Mesendoderm (in vitro differentiated cells): Measurements from ENCODE around the gene EEA1.

Source experiments
- DNase-seq: peaks from one replicate; pipeline ENCODE4 v3.0.0; 2013
- H2AK5ac ChIP-seq: 2 replicates; pipeline ENCODE4 v1.6.1; 2013; ENCODE audit warnings: low read length, inconsistent platforms
- H2BK120ac ChIP-seq: 2 replicates; pipeline ENCODE4 v1.6.1; 2013; ENCODE audit warnings: low read depth, mild to moderate bottlenecking, low read length, moderate library complexity, mixed read lengths
- H2BK15ac ChIP-seq: replicated peaks from 2 replicates; pipeline ENCODE4 v1.6.1; 2013; ENCODE audit warnings: low read depth, mild to moderate bottlenecking, moderate library complexity
- H2BK5ac ChIP-seq: 2 replicates; pipeline ENCODE4 v1.6.1; 2013; ENCODE audit warnings: low read length, inconsistent platforms
- H3K18ac ChIP-seq: 2 replicates; pipeline ENCODE4 v1.6.1; 2013; ENCODE audit warnings: mild to moderate bottlenecking, low read length, mixed read lengths
- H3K23ac ChIP-seq: one replicate; pipeline ENCODE4 v1.6.1; 2013; ENCODE audit warnings: low read length
- H3K27ac ChIP-seq: 2 replicates; pipeline ENCODE4 v1.5.1; 2013; ENCODE audit warnings: low read depth, mild to moderate bottlenecking, inconsistent platforms, low read length, moderate library complexity
- H3K27me3 ChIP-seq: 2 replicates; pipeline ENCODE4 v1.6.1; 2013; ENCODE audit warnings: low read length, control low read depth, mild to moderate bottlenecking, inconsistent platforms; ENCODE audit not compliant: insufficient read depth, poor library complexity
- H3K36me3 ChIP-seq: 2 replicates; pipeline ENCODE4 v1.6.1; 2013; ENCODE audit warnings: low read length, inconsistent platforms; ENCODE audit not compliant: control insufficient read depth, insufficient read depth
- H3K4ac ChIP-seq: one replicate; pipeline ENCODE4 v1.6.1; 2013; ENCODE audit warnings: low read depth, mild to moderate bottlenecking, low read length, moderate library complexity
- H3K4me1 ChIP-seq: 2 replicates; pipeline ENCODE4 v1.6.1; 2013; ENCODE audit warnings: low read depth, low read length, inconsistent platforms; ENCODE audit not compliant: control insufficient read depth
- H3K4me2 ChIP-seq: 2 replicates; pipeline ENCODE4 v1.6.1; 2013; ENCODE audit warnings: low read length
- H3K4me3 ChIP-seq: 2 replicates; pipeline ENCODE4 v1.5.1; 2013; ENCODE audit warnings: mild to moderate bottlenecking, low read length
- H3K56ac ChIP-seq: one replicate; pipeline ENCODE4 v1.6.1; 2013; ENCODE audit warnings: low read length
- H3K79me1 ChIP-seq: 2 replicates; pipeline ENCODE4 v1.6.1; 2013; ENCODE audit warnings: low read length, inconsistent platforms
- H3K79me2 ChIP-seq: 2 replicates; pipeline ENCODE4 v1.6.1; 2013; ENCODE audit warnings: mild to moderate bottlenecking, low read length; ENCODE audit not compliant: control insufficient read depth, insufficient read depth
- H3K9ac ChIP-seq: 2 replicates; pipeline ENCODE4 v1.6.1; 2013; ENCODE audit warnings: low read length, inconsistent platforms
- H4K5ac ChIP-seq: one replicate; pipeline ENCODE4 v1.6.1; 2013; ENCODE audit warnings: low read length
- H4K8ac ChIP-seq: one replicate; pipeline ENCODE4 v1.6.1; 2013; ENCODE audit warnings: low read depth, mild to moderate bottlenecking, control low read depth, low read length, moderate library complexity
- WGBS: extraction: QIAGEN DNeasy Blood & Tissue Kit; methylation state at CpG from one replicate; pipeline ENCODE4 v1.1.7; 2013; ENCODE audit warnings: low lambda C conversion rate, missing lambda C conversion rate; ENCODE audit not compliant: insufficient coverage; ENCODE audit errors: extremely low coverage; 5-methylcytosine and 5-hydroxymethylcytosine counted together

The EEA1 gene

GRCh38 chr12:92933606-92934005, 4.5 kb upstream of the EEA1 start:
- H3K56ac ChIP-seq = no peak overlapping the region
- no peaks in the 10 kb centered on the region for H3K4me1 ChIP-seq
- H3K23ac ChIP-seq = no peak overlapping the region
- no peak for DNase-seq
- no peak overlapping the region for H2BK120ac ChIP-seq
- no peaks in the 10 kb centered on the region for H3K36me3 ChIP-seq
- no peak overlapping the region for H3K4me3 ChIP-seq
- no peak overlapping the region for H3K18ac ChIP-seq
- WGBS = no CpG with 5 or more reads among the region's 3 CpGs
- H3K27ac ChIP-seq = no peak overlapping the region
- no peaks in the 10 kb centered on the region for H3K79me1 ChIP-seq
- H2BK15ac ChIP-seq = no peak overlapping the region
- no peak overlapping the region for H3K4me2 ChIP-seq
- no peak overlapping the region for H2AK5ac ChIP-seq
- no peak overlapping the region for H2BK5ac ChIP-seq
- no peak overlapping the region for H3K4ac ChIP-seq
- no peak overlapping the region for H3K9ac ChIP-seq
- H3K79me2 ChIP-seq = no peaks in the 10 kb centered on the region
- H4K5ac ChIP-seq = no peak overlapping the region
- no peak overlapping the region for H4K8ac ChIP-seq
- H3K27me3 ChIP-seq = no peaks in the 10 kb centered on the region

DNA sequence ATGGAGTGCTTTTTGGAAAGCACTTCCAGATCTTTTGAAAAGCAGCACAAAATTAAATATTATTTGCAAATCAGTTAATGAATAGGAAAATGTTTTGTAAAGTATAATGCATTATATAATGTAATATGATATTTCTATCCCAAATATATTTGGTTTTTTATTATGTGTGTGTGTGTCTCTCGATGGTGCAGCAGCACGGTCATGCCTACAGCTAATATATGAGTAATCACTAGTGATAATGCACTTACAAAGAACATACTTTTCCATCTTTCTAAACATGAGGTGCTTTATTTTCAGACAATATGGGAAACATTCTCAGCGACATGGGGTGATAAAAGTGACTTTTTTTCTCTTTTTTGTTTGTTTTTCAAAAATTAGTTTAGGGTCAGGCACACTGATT, 1.3 kb upstream of the EEA1 start:
- no peak overlapping the region for H2BK120ac ChIP-seq
- no peak overlapping the region for H4K5ac ChIP-seq
- no CpG with 5 or more reads among the region's 3 CpGs for WGBS
- no peak overlapping the region for H3K23ac ChIP-seq
- no peak overlapping the region for H3K4me3 ChIP-seq
- H3K4me1 ChIP-seq = peaks cover 6% of the 10 kb centered on the region
- H4K8ac ChIP-seq = no peak overlapping the region
- peak overlapping the region; percentile 31 for H3K56ac ChIP-seq
- no peak overlapping the region for H3K27ac ChIP-seq
- no peak overlapping the region for H3K4me2 ChIP-seq
- no peak overlapping the region for H3K9ac ChIP-seq
- DNase-seq = no peak
- no peaks in the 10 kb centered on the region for H3K27me3 ChIP-seq
- H3K4ac ChIP-seq = no peak overlapping the region
- no peak overlapping the region for H2AK5ac ChIP-seq
- H3K79me2 ChIP-seq = peaks cover 1% of the 10 kb centered on the region
- no peaks in the 10 kb centered on the region for H3K36me3 ChIP-seq
- H2BK15ac ChIP-seq = no peak overlapping the region
- H3K18ac ChIP-seq = no peak overlapping the region
- H3K79me1 ChIP-seq = peaks cover 3% of the 10 kb centered on the region
- no peak overlapping the region for H2BK5ac ChIP-seq

GRCh38 chr12:92929983-92930382, 888 bp upstream of the EEA1 start:
- H3K4me2 ChIP-seq = no peak overlapping the region
- H2BK120ac ChIP-seq = no peak overlapping the region
- H3K27ac ChIP-seq = peak overlapping the region; percentile 77
- no peak overlapping the region for H3K23ac ChIP-seq
- no CpG with 5 or more reads among the region's 9 CpGs for WGBS
- no peak overlapping the region for H2BK5ac ChIP-seq
- peaks cover 6% of the 10 kb centered on the region for H3K4me1 ChIP-seq
- H3K79me2 ChIP-seq = peaks cover 4% of the 10 kb centered on the region
- H4K5ac ChIP-seq = no peak overlapping the region
- H3K36me3 ChIP-seq = no peaks in the 10 kb centered on the region
- H2AK5ac ChIP-seq = no peak overlapping the region
- H3K79me1 ChIP-seq = peaks cover 3% of the 10 kb centered on the region
- no peak overlapping the region for H3K4ac ChIP-seq
- H3K56ac ChIP-seq = peak overlapping the region; percentile 91
- H3K27me3 ChIP-seq = no peaks in the 10 kb centered on the region
- H3K9ac ChIP-seq = peak overlapping the region; percentile 84
- H4K8ac ChIP-seq = no peak overlapping the region
- no peak overlapping the region for H3K18ac ChIP-seq
- no peak overlapping the region for H3K4me3 ChIP-seq
- no peak for DNase-seq
- H2BK15ac ChIP-seq = no peak overlapping the region

DNA sequence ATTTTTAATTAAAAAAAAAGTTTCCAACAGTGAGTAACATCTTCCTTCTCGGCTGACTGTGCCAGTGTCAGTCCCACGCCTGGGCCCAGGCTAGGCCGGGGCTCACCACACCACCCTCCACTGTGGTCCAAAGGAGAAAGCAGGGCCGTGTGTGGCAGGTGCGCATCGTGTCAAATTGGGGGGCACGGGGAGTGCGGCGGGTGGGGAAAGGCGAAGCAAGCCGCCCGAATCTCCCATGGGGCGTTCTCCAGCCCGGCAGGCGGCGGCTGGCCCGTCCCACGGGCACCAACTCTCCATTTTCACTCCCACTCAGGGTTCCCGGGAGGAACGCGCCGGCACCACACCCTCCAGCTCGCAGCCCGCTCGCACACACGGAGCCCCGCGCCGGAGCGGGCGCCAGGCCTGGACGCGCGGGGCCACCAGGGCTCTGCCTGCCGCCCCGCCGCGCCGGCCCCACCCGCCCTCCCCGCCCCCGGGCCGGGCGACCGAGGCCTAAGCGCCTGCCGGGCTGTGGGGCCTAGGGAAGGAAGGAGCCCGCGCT, 604 bp downstream of the EEA1 start:
- peaks cover 6% of the 10 kb centered on the region for H3K79me2 ChIP-seq
- no peak for DNase-seq
- H3K79me1 ChIP-seq = peaks cover 3% of the 10 kb centered on the region
- no peak overlapping the region for H4K5ac ChIP-seq
- H2BK5ac ChIP-seq = no peak overlapping the region
- peak overlapping the region; percentile 86 for H3K4ac ChIP-seq
- peak overlapping the region; percentile 99 for H3K18ac ChIP-seq
- H3K27me3 ChIP-seq = no peaks in the 10 kb centered on the region
- WGBS = no CpG with 5 or more reads among the region's 49 CpGs
- peak overlapping the region; percentile 70 for H3K4me3 ChIP-seq
- peak overlapping the region; percentile 88 for H3K4me2 ChIP-seq
- peak overlapping the region; percentile 66 for H3K23ac ChIP-seq
- peak overlapping the region; percentile 89 for H3K56ac ChIP-seq
- H3K27ac ChIP-seq = peak overlapping the region; percentile 91
- peak overlapping the region; percentile 84 for H3K9ac ChIP-seq
- H4K8ac ChIP-seq = no peak overlapping the region
- no peak overlapping the region for H2BK120ac ChIP-seq
- no peaks in the 10 kb centered on the region for H3K36me3 ChIP-seq
- H2BK15ac ChIP-seq = no peak overlapping the region
- H2AK5ac ChIP-seq = no peak overlapping the region
- H3K4me1 ChIP-seq = peaks cover 6% of the 10 kb centered on the region

DNA sequence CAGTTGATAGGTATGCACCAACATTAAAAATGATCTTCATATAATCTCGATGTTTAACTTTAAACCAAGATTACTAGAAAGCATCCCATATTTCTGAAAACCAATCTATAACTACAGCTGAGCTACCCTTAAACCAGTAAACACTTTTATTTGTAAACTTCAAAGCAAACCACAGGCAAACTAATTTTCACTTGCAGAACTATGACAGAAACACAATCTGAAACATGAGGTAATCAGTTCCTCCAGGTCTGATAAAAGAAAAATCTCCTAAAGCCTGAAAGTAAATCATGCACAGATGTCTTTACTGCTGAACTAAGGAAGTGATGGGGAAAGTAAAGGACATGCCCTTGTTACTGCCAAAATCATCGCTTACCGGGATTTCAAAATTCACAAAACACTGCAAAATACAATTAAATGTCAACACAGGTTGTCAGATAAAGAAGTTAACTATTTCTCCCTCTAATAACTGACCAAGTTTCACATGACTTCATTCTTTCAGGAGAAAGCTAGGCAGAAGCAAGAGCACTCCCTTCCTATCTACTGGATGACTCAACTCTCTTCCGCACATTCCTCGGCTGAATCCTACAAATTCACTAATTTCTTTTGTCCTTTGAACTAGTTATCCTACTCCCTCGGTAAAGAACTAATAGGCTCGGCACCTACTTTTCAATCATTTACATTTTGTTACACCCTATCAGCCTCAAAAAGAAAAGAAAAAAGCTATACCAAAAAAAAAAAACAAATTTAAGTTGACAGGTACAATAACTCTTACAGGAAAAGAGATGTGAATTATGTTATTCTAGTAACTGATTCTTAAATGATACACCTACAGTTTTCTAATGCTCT, 1.4 kb downstream of the EEA1 start:
- Histone ChIP-seq H4K8ac (no peak overlapping the region), H2BK5ac (no peak overlapping the region), H2AK5ac (no peak overlapping the region), H3K79me2 (peaks cover 8% of the 10 kb centered on the region), H3K27me3 (no peaks in the 10 kb centered on the region), H3K27ac (no peak overlapping the region), H3K4me2 (peak overlapping the region; percentile 88), H2BK15ac (no peak overlapping the region), H3K4me1 (peaks cover 6% of the 10 kb centered on the region), H3K4ac (no peak overlapping the region), H2BK120ac (no peak overlapping the region), H3K18ac (no peak overlapping the region), H3K9ac (no peak overlapping the region), H3K79me1 (peaks cover 5% of the 10 kb centered on the region), H4K5ac (no peak overlapping the region), H3K4me3 (no peak overlapping the region), H3K23ac (no peak overlapping the region), H3K56ac (no peak overlapping the region), H3K36me3 (no peaks in the 10 kb centered on the region)
- peak; percentile 81 for DNase-seq
- no CpG with 5 or more reads among the region's 7 CpGs for WGBS
